22Rv1 (cell line): ENCODE data around the gene MAPK6.
"Not testable (repeated sequence)": the region's sequence is repeated elsewhere in the genome, so short reads cannot be mapped to it uniquely, and the experiment has no call there.

Experiments
- CTCF ChIP-seq: fragments of 450-650 bp; IDR thresholded peaks from 2 replicates; pipeline ENCODE4 v1.5.1; 2017; ENCODE audit warnings: mild to moderate bottlenecking
- ZFX ChIP-seq: fragments of 450-650 bp; IDR thresholded peaks from 2 replicates; pipeline ENCODE4 v1.6.1; 2017; ENCODE audit warnings: antibody characterized with exemption, borderline replicate concordance

GRCh38 chr15:52045795-52046298 is 26.8 kb downstream of the MAPK6 start:
- not testable (repeated sequence) for TF ChIP-seq CTCF, ZFX
